Renal pelvis (tissue), 4 donors: ENCODE data around the gene DHRS7B. TPM values are rescaled to one million over a fixed set of nuclear protein-coding genes. Genes with fewer than 3 reads are reported as not detected.

Experiments
- DNase-seq: peaks from one replicate; pipeline ENCODE4 v3.0.0-alpha.2; 2013
- polyA plus RNA-seq, 3 donors: library from polyadenylated mRNA; unstranded; fragments of 120-200 nt; gene quantifications; one replicate each; pipeline ENCODE4 v1.2.1, GENCODE V29; 2013; ENCODE audit not compliant: insufficient read length in 3 of 3

Gene DHRS7B
- polyA plus RNA-seq, 3 donors, result 37.8 to 39.5 (median 38.7) TPM

- DNase-seq, result no peak
Measured at GRCh38 chr17:21232033-21232749, 105.4 kb downstream of the DHRS7B start.

GRCh38 chr17:21233581-21234347 lies 107.0 kb downstream of the DHRS7B start:
- DNase-seq, result no peak

- no peak for DNase-seq
Measured at GRCh38 chr17:21235921-21236320, 109.2 kb downstream of the DHRS7B start.

GRCh38 chr17:21239680-21240368 lies 113.1 kb downstream of the DHRS7B start:
- no peak for DNase-seq

- no peak for DNase-seq
Measured at GRCh38 chr17:21240369-21241055, 113.7 kb downstream of the DHRS7B start.

Other genes with a start within 250 kb of the DHRS7B start
- gene USP22, start 84.0 kb upstream of the DHRS7B start, polyA plus RNA-seq, result 100 to 1,000 TPM; 210 to 235 (median 215) TPM
- 10 to 100 TPM; 20.7 to 26.2 (median 25.6) TPM for gene TMEM11, start 87.2 kb downstream of the DHRS7B start, polyA plus RNA-seq
- gene NATD1, start 126.4 kb downstream of the DHRS7B start, polyA plus RNA-seq, result 10 to 100 TPM; 12.8 to 17.2 (median 13.6) TPM
- gene MAP2K3, start 157.7 kb downstream of the DHRS7B start, polyA plus RNA-seq, result 10 to 100 TPM; 21.2 to 23.6 (median 23.4) TPM
- gene KCNJ12, start 249.4 kb downstream of the DHRS7B start, polyA plus RNA-seq, result 1 to 10 TPM; 6.8 to 7.2 (median 7.0) TPM